SHP77 (cell line): ENCODE measurements around the gene TMEM255B.
A peak's percentile ranks its signal among the peaks of the same experiment; 100 is the strongest.

Experiments
- DNase-seq, 2 experiments: peaks; one replicate each; lab custom pipeline; 2025; lab: John Stamatoyannopoulos, UW

The TMEM255B gene

GRCh38 chr13:113768018-113768905 lies 9.2 kb downstream of the TMEM255B start:
- DNase-seq = no peak

GRCh38 chr13:113769106-113769505 lies 10.1 kb downstream of the TMEM255B start:
- no peak for DNase-seq

GRCh38 chr13:113769881-113770280 lies 10.9 kb downstream of the TMEM255B start:
- no peak for DNase-seq

GRCh38 chr13:113770441-113770840 lies 11.4 kb downstream of the TMEM255B start:
- DNase-seq = no peak

GRCh38 chr13:113770937-113771336 lies 11.9 kb downstream of the TMEM255B start:
- no peak for DNase-seq

- no peak for DNase-seq
Observed at GRCh38 chr13:113771709-113772331, 12.8 kb downstream of the TMEM255B start.

- no peak for DNase-seq
Observed at GRCh38 chr13:113774177-113775107, 15.4 kb downstream of the TMEM255B start.

- DNase-seq = peak; percentile 45 to 52
Observed at GRCh38 chr13:113775451-113776145, 16.6 kb downstream of the TMEM255B start.

- DNase-seq = peak; percentile 97 to 99
Observed at GRCh38 chr13:113776231-113777125, 17.5 kb downstream of the TMEM255B start.

- peak; percentile 54 to 78 for DNase-seq
Observed at GRCh38 chr13:113777311-113778260, 18.6 kb downstream of the TMEM255B start.

GRCh38 chr13:113781571-113781970 lies 22.5 kb downstream of the TMEM255B start:
- no peak for DNase-seq

GRCh38 chr13:113782472-113782871 lies 23.4 kb downstream of the TMEM255B start:
- no peak for DNase-seq

GRCh38 chr13:113783200-113783881 lies 24.3 kb downstream of the TMEM255B start:
- DNase-seq = no peak

GRCh38 chr13:113783966-113784644 lies 25.1 kb downstream of the TMEM255B start:
- DNase-seq = no peak

GRCh38 chr13:113784645-113785024 lies 25.6 kb downstream of the TMEM255B start:
- no peak for DNase-seq

GRCh38 chr13:113785051-113786010 lies 26.3 kb downstream of the TMEM255B start:
- peak; percentile 62 to 88 for DNase-seq

GRCh38 chr13:113786262-113786841 lies 27.3 kb downstream of the TMEM255B start:
- peak in 1 of 2 experiments; percentile 46 for DNase-seq
